GM12874 (cell line): Measurements from ENCODE around the gene SYDE2.

Experiments
- CTCF ChIP-seq: IDR thresholded peaks from 2 replicates; pipeline ENCODE4 v1.5.1; 2011; ENCODE audit warnings: low read depth, mild to moderate bottlenecking, control low read depth, low read length, moderate library complexity; ENCODE audit not compliant: insufficient read depth

Gene SYDE2

DNA sequence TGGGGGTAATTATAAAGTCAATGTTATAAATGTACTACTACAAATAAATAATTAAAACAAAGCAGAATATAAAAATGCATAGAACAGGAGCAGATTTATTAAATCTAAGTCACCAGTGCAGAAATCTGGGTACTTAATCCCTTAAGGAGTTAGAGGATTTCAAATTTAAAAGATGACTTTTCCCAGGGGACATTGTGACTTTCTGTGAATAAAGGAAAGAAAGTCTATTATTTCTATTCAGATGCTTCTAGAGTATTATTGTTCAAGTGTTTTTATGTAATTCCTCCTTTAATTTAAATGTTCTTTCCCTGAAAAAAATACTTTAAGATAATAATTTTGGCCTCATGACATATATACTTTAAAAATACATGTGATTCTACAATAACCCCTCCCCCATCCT is 43.4 kb downstream of the SYDE2 start:
- TF ChIP-seq CTCF = no peak

DNA sequence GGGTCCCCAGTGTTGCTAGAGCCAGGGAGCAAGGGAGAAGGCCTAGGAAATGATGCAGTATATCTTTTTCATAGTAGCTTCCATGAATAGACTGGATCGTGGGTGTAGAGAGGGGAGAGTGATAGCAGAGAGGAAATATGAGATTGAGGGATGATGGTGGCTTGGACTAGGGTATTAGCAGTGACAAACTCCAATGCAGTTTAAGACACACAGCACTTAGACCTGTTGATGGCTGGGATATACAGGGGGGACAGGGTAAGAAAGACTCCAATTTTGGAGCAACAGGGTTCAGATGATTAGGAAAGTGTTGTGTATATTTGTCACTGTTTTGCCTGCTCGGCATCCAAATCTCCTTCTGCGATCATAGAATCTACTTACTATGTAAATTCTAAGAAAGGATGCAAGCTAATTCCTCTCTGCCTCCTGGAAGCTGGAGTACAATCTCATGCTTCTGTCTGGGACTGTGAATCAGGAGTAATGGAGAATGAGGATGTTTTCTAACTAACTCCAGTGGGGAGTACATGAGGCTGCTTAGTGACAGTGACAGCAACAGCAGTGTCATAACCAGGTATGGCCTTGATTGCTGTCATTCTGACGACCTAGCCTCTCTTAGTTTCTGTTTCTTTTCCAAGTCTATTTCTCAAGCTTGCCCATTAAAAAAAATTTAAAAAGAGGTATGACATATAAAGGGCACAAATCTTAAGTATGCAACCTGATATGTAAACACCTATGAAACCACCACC is 47.5 kb downstream of the SYDE2 start:
- no peak for TF ChIP-seq CTCF

DNA sequence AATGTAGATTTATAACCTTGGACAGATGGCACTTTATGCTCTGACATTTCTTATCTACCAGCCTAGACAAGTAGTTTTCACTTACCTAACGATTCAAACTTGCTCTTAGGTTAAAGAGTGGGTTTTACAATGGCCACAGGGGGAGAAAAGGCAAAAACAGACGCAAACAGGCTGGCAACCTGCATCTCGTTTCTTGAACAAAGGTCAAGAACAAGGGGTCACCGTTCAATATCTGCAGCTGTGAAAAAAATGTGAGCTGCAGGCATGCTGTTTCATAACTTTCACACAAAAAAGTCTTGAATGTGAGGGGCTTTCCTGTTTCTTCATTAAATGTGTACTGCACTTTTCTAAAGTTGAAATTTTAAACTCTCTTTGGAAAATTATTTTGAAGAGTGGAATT is 49.4 kb downstream of the SYDE2 start:
- TF ChIP-seq CTCF = no peak

GRCh38 chr1:85149805-85150204 is 51.0 kb downstream of the SYDE2 start:
- TF ChIP-seq CTCF = no peak

DNA sequence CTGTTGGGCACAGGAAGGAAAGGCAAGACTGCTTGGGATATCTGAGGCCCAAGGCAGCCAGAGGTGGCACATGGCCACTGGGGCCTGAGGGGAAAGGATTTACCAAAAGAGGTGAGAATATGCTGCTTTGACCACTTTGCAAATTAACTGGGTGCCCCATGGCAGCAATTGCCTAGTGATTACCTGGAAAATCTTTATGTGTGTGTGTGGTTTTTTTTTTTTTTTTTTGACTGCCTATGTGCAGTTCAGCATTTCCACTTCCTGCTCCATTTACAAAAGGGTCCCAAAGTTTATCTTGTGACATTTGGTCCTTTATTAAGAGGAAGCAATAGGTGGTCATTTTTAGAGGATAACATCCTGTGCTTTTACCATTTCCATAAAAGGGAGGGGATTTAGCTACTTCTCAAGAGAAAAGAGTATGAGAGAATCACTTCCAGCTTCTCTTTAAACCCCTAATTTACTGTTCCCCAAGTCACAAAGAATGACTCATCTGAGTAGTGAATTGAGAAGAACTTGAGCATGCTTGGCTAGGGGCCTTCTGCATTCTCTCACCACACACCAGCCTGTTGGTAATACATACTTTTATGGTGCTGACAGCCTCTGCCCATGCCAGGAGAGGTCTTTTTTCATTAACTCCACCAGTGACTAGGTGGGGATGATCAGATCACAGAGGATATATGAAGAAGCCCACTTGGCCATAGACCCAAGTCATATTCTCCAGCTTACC is 52.1 kb downstream of the SYDE2 start:
- no peak for TF ChIP-seq CTCF

DNA sequence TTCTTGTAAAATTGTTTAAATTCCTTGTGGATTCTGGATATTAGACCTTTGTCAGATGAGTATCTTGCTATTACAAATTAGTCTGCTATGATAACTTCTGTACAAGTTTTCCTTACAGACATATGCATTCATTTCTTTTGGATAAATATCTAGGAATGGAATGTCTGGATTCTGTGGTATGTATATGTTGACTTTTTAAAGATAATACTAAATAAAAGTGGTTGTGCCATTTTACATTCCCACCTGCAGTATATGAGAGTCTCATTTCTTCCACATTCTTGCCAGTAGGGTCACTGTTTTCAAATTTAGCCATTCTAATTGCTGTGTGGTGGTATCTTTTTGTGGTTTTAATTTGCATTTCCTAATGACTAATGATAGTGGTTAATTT is 53.9 kb downstream of the SYDE2 start:
- TF ChIP-seq CTCF = no peak

- TF ChIP-seq CTCF = no peak
These were observed 56.5 kb downstream of the SYDE2 start for GRCh38 chr1:85144351-85144750.
